ENCODE data around the gene TOP2B. TPM values are rescaled to one million over a fixed set of nuclear protein-coding genes. Genes with fewer than 3 reads are reported as not detected.

Gene TOP2B
- total and polyA plus RNA-seq, 7 donors, result 39.3 to 84.8 (median 66.2) TPM

GRCh38 chr3:25564075-25564474 lies 100.6 kb downstream of the TOP2B start:
- 83 to 93% (median 87%) methylated on average over 4 of the region's 4 CpGs for WGBS, 3 donors
- no peak for DNase-seq
- Histone ChIP-seq H3K36me3 (ENCODE audit: insufficient read depth in 1 of 2, low read depth in 1 of 2) (no peaks in the 10 kb centered on the region), H3K9me3 (no peaks in the 10 kb centered on the region), H3K4me3 (no peak overlapping the region), H3K4me1 (peaks cover 9% of the 10 kb centered on the region), H3K27me3 (ENCODE audit: insufficient read depth in 3 of 3, low read length in 2 of 3) (peaks cover 0 to 4% (median 0%) of the 10 kb centered on the region in 3 donors), H3K27ac (no peak overlapping the region)
- intact Hi-C loops (cut with DNase I), result no loop called here
- no peak for TF ChIP-seq CTCF (IDR thresholded peaks at IDR 0.05)
- no peak for ATAC-seq

GRCh38 chr3:25563601-25564000 lies 101.1 kb downstream of the TOP2B start:
- no peak overlapping the region for H3K4me3 ChIP-seq
- H3K4me1 ChIP-seq, result peaks cover 4% of the 10 kb centered on the region
- intact Hi-C loops (cut with DNase I), result no loop called here
- H3K27me3 ChIP-seq (ENCODE audit: insufficient read depth in 3 of 3, low read length in 2 of 3), result peaks cover 0 to 4% (median 0%) of the 10 kb centered on the region in 3 donors
- no peak for DNase-seq
- H3K9me3 ChIP-seq, result no peaks in the 10 kb centered on the region
- H3K36me3 ChIP-seq (ENCODE audit: insufficient read depth in 1 of 2, low read depth in 1 of 2), result no peaks in the 10 kb centered on the region
- no peak for ATAC-seq
- WGBS, 3 donors, result 79 to 93% (median 85%) methylated on average over 1 of the region's 1 CpG
- H3K27ac ChIP-seq, result no peak overlapping the region
- no peak for TF ChIP-seq CTCF (IDR thresholded peaks at IDR 0.05)

GRCh38 chr3:25558796-25559195 lies 105.9 kb downstream of the TOP2B start:
- TF ChIP-seq CTCF (IDR thresholded peaks at IDR 0.05), result no peak
- 84 to 87% (median 86%) methylated on average over 6 of the region's 6 CpGs for WGBS, 3 donors
- H3K36me3 ChIP-seq (ENCODE audit: insufficient read depth in 1 of 2, low read depth in 1 of 2), result no peaks in the 10 kb centered on the region
- peaks cover 7% of the 10 kb centered on the region for H3K4me1 ChIP-seq
- H3K9me3 ChIP-seq, result no peaks in the 10 kb centered on the region
- intact Hi-C loops (cut with DNase I), result no loop called here
- DNase-seq (no peak), ATAC-seq (no peak)
- H3K27ac ChIP-seq, result no peak overlapping the region
- no peak overlapping the region for H3K4me3 ChIP-seq
- H3K27me3 ChIP-seq (ENCODE audit: insufficient read depth in 3 of 3, low read length in 2 of 3), result peaks cover 0 to 4% (median 0%) of the 10 kb centered on the region in 3 donors

- WGBS, 3 donors, result 70 to 76% (median 71%) methylated on average over 5 of the region's 5 CpGs
- ATAC-seq (no peak), DNase-seq (no peak)
- intact Hi-C loops (cut with DNase I), result no loop called here
- H3K27me3 ChIP-seq (ENCODE audit: insufficient read depth in 3 of 3, low read length in 2 of 3), result peaks cover 0 to 4% (median 0%) of the 10 kb centered on the region in 3 donors
- H3K9me3 ChIP-seq, result no peaks in the 10 kb centered on the region
- H3K36me3 ChIP-seq (ENCODE audit: insufficient read depth in 1 of 2, low read depth in 1 of 2), result no peaks in the 10 kb centered on the region
- H3K4me1 ChIP-seq, result peaks cover 7% of the 10 kb centered on the region
- TF ChIP-seq CTCF (IDR thresholded peaks at IDR 0.05), result no peak
- H3K4me3 ChIP-seq, result no peak overlapping the region
- H3K27ac ChIP-seq, result no peak overlapping the region
Observed at GRCh38 chr3:25558121-25558520, 106.6 kb downstream of the TOP2B start.

- intact Hi-C loops (cut with DNase I), result no loop called here
- no peak for TF ChIP-seq CTCF (IDR thresholded peaks at IDR 0.05)
Observed at GRCh38 chr3:25557694-25558093, 107.0 kb downstream of the TOP2B start.

More at GRCh38 chr3:25557694-25558093, 107.0 kb downstream of the TOP2B start:
- Histone ChIP-seq H3K27me3 (ENCODE audit: insufficient read depth in 3 of 3, low read length in 2 of 3) (peaks cover 0 to 4% (median 0%) of the 10 kb centered on the region in 3 donors), H3K9me3 (no peaks in the 10 kb centered on the region), H3K36me3 (ENCODE audit: insufficient read depth in 1 of 2, low read depth in 1 of 2) (no peaks in the 10 kb centered on the region), H3K4me3 (no peak overlapping the region), H3K27ac (no peak overlapping the region), H3K4me1 (peaks cover 7% of the 10 kb centered on the region)
- WGBS, 3 donors, result 71 to 79% (median 77%) methylated on average over 3 of the region's 3 CpGs
- DNase-seq (no peak), ATAC-seq (no peak)

Measured in psoas muscle (tissue), 8 donors.